ENCODE data around the gene REV3L. TPM values are rescaled to one million over a fixed set of nuclear protein-coding genes. Genes with fewer than 3 reads are reported as not detected.

Gene REV3L
- total RNA-seq, 1 experiment from 2014 or later = 5.7 TPM

- TF ChIP-seq ZNF281 (CRISPR knock-in tag; IDR thresholded peaks at IDR 0.05) = no peak
- no peak for TF ChIP-seq MLX (CRISPR knock-in tag; IDR thresholded peaks at IDR 0.05)
- TF ChIP-seq TEAD4 (CRISPR knock-in tag; IDR thresholded peaks at IDR 0.05) = no peak
- TF ChIP-seq HMGXB4 (CRISPR knock-in tag; IDR thresholded peaks at IDR 0.05) = 0 out of 2 replicates have a peak, but pooled peaks have one; percentile 1
- no peak for TF ChIP-seq SMAD3 (CRISPR knock-in tag; IDR thresholded peaks at IDR 0.05; ENCODE audit: borderline replicate concordance)
- no peak for TF ChIP-seq CTCF (IDR thresholded peaks at IDR 0.05)
- no peak for TF ChIP-seq OVOL2 (CRISPR knock-in tag; IDR thresholded peaks at IDR 0.05; ENCODE audit: borderline replicate concordance)
- TF ChIP-seq FOXJ3 (CRISPR knock-in tag; IDR thresholded peaks at IDR 0.05; ENCODE audit: borderline replicate concordance) = no peak
- TF ChIP-seq ZNF219 (CRISPR knock-in tag; IDR thresholded peaks at IDR 0.05; ENCODE audit: borderline replicate concordance) = no peak
- TF ChIP-seq ZNF232 (CRISPR knock-in tag; IDR thresholded peaks at IDR 0.05) = peak; percentile 48; the same call in 1 of the 2 replicates
- no peak for TF ChIP-seq ATF1 (CRISPR knock-in tag; IDR thresholded peaks at IDR 0.05)
- no peak for TF ChIP-seq ZBTB21 (CRISPR knock-in tag; IDR thresholded peaks at IDR 0.05; ENCODE audit: borderline replicate concordance)
- no peak for TF ChIP-seq ZNF512 (CRISPR knock-in tag; IDR thresholded peaks at IDR 0.05; ENCODE audit: borderline replicate concordance)
- no peak for TF ChIP-seq ZNF396 (CRISPR knock-in tag; IDR thresholded peaks at IDR 0.05; ENCODE audit: borderline replicate concordance)
- peak; percentile 94 for TF ChIP-seq TP53 (CRISPR knock-in tag; IDR thresholded peaks at IDR 0.05)
- no peak for TF ChIP-seq CREB1 (CRISPR knock-in tag; IDR thresholded peaks at IDR 0.05)
- no peak for TF ChIP-seq ATF6 (CRISPR knock-in tag; IDR thresholded peaks at IDR 0.05)
- peak; percentile 45 for TF ChIP-seq TEAD1 (CRISPR knock-in tag; IDR thresholded peaks at IDR 0.05)
- 0 out of 2 replicates have a peak, but pooled peaks have one; percentile 35 for TF ChIP-seq FOXP1 (CRISPR knock-in tag; IDR thresholded peaks at IDR 0.05; ENCODE audit: borderline replicate concordance)
- no peak for TF ChIP-seq NR2C2 (CRISPR knock-in tag; IDR thresholded peaks at IDR 0.05)
- no peak for TF ChIP-seq USF2 (CRISPR knock-in tag; IDR thresholded peaks at IDR 0.05)
- no peak for TF ChIP-seq AR (CRISPR knock-in tag; IDR thresholded peaks at IDR 0.05)
- 0 out of 2 replicates have a peak, but pooled peaks have one; percentile 34 for TF ChIP-seq EMX1 (CRISPR knock-in tag; IDR thresholded peaks at IDR 0.05)
Measured at GRCh38 chr6:111483736-111484632, 966 bp upstream of the REV3L start (continued).

Data from WTC11 (cell line).